GM13977 (cell line): Measurements from ENCODE around the gene NF2.
A peak's percentile ranks its signal among the peaks of the same experiment; 100 is the strongest.

Experiments used
- DNase-seq: peaks from one replicate; pipeline ENCODE4 v3.0.0; 2012; ENCODE audit warnings: low spot score
- in situ Hi-C: fragments of 300-500 bp; cut with MboI; formaldehyde crosslinking; loops from one replicate; pipeline ENCODE4 v1.12.0; 2022; ENCODE audit warnings: low sequenced_read_pairs, low pct_unique_long_range_greater_than_20kb, mixed read lengths, inconsistent platforms; ENCODE audit not compliant: unreplicated experiment
- TF ChIP-seq, protein P1 (sequence below): IDR thresholded peaks from 2 replicates; pipeline ENCODE4 v1.5.1; 2012; ENCODE audit warnings: mild to moderate bottlenecking, control low read depth; ENCODE audit not compliant: insufficient read depth; ENCODE audit errors: extremely low read depth, missing control alignments

The NF2 gene

DNA sequence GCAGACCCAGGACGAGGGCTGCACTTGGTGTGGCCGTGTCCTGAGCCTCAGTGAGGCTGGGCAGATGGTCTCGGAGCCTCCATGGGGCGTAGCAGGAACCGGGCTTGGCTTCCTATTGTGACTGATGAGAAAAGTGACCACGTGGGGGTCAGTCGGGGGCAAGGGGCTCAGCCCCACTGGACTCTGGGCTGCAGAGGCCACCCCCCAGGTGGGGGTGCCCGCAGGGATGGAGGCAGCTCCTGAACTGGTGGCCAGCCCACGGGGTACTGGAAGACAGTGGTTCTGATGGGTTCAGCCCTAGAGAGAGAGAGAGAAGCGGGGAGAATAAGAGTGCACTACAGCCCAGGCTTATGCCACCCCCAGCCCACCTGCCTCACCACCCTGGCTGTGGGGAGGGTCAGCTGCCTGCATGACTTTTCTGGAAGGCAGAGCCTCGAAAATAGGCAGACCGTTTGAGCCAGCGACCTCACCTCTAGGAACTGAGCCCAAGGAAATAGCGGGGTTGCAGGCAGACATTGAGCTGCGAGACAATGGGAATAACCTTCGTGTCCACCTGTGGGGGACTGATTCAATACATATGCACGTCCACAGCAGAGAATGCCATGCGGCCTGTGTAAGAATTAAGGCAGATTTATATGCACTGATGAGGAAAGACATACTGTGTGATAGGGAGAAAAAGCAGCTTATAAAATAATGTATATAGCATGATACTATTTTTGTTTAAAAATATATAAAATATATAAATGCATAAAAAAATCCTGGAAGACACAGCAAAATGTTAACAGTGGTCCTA is 127.8 kb downstream of the NF2 start:
- TF ChIP-seq, protein P1, sequence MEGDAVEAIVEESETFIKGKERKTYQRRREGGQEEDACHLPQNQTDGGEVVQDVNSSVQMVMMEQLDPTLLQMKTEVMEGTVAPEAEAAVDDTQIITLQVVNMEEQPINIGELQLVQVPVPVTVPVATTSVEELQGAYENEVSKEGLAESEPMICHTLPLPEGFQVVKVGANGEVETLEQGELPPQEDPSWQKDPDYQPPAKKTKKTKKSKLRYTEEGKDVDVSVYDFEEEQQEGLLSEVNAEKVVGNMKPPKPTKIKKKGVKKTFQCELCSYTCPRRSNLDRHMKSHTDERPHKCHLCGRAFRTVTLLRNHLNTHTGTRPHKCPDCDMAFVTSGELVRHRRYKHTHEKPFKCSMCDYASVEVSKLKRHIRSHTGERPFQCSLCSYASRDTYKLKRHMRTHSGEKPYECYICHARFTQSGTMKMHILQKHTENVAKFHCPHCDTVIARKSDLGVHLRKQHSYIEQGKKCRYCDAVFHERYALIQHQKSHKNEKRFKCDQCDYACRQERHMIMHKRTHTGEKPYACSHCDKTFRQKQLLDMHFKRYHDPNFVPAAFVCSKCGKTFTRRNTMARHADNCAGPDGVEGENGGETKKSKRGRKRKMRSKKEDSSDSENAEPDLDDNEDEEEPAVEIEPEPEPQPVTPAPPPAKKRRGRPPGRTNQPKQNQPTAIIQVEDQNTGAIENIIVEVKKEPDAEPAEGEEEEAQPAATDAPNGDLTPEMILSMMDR = no peak
- in situ Hi-C loops = no loop called here
- no peak for DNase-seq

DNA sequence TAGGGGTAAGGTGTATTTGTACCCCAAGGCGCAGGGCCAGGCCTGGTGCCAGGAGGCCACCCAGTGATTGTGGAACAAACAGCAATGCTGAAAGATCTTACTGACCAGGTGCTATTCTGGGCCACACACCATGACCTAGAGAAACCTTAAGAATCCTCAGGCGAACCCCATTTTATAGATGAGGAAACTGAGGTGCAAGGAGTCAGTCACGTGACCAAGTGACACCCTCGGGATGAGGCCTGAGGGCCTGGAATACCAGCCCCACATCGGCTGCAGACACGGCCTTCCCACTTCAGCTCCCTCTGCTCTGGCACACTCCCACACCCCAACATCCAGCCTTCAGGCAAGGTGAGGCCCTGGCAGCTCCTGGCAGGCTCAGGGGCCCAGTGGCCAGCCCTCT is 129.4 kb downstream of the NF2 start:
- DNase-seq = no peak
- TF ChIP-seq, protein P1 = no peak
- in situ Hi-C loops = no loop called here

DNA sequence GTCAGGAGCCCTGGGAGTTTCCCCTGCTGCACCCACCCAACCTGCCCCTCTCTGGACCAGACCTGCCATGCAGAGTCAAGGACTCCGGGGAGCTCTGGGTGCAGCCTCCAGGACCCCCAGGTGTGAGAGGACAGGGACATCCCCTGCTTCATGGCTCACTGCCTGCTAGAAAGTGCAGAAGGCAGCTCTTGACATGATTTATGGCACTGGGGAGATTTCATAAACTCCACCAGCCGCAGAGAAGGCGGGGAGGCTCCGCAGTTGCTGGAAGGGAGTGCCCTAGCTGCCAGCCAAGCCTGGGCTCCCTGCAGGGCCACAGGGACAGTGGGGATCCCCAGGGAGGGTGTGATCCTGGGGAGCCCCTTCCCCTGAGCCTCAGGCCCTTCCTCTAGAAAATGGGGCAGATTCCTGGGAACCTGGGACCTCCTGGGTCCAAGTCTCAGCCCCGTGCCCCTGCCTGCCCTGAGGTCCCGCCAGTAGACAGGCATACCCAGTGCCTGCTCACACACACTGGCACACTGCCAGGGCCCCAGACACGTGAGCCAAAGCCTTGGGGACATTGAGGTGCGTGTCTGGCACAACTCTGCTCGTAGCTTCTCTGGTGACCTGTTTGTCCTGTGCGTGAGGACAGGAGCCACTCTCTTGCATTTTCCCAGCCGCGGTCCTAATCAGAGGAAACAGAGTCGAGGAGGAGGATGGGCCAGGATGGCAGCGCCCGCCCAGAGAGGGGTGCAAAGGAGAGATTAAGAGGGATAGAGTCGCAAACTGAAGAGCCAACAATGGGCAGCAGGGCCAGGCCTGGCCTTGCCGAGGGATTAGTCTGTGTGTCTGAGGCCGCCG is 130.1 kb downstream of the NF2 start:
- peak; percentile 70 for DNase-seq
- TF ChIP-seq, protein P1 = no peak
- in situ Hi-C loops = no loop called here

DNA sequence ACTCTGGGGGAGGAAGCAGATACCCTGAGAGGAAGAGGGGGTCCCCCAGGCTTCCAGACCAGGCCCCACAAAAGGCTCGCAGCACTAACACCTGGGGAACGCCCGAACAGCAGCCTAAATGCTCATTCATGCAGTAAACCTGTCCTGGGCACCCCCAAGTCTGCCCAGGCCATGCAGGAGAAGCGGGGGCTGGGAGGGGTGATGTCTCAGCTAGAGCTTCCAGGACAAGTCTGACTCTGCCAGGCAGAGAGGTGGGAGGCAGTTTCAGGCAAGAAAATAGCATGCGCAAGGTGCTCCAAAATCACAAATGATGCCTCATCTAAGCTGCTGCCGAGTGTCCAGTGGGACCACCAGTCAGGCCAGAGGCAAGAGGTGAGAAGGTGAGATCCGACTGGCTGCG is 131.0 kb downstream of the NF2 start:
- in situ Hi-C loops = no loop called here
- DNase-seq = no peak
- TF ChIP-seq, protein P1 = no peak

DNA sequence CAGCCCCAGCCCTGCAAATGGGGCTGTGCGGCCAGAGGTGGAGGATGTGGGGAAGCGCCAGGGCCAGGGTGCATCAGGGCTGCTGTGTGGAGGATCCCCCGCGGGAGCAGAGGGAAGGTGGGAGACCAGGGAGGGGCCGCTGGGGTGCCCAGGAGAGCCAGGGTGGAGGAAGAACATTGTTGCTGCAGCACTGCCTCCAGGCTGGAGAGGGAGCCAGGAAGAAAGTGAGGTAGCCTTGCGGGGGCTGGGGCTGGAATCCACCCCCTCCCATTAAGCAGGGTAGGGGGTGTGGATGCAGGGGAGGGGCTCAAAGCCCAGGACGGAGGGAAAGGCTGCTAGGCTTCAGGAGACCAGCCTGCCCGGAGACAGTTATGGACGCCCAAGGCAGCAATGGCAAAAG is 131.4 kb downstream of the NF2 start:
- TF ChIP-seq, protein P1 = no peak
- in situ Hi-C loops = no loop called here

DNA sequence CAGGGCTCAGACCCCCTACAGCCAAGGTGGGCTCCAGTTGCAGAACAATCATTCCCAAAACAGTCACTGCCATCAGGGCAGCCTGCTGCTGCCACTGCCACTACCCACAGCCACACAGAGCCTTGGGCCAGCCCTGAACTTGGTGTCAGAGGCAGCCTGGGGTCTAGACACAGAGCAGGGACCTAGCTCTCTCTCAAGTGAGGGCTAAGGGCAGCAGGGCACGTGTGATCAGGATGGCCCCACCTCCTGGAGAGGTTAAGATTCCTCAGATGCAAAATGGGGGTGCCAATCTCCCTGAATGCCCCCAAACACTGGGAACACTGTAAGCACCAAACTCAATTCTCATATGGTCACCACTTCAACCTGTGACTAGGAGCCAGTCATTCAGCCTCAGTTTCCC is 132.0 kb downstream of the NF2 start:
- TF ChIP-seq, protein P1 = no peak
- no peak for DNase-seq
- in situ Hi-C loops = no loop called here

More for the DNA sequence above, 131.4 kb downstream of the NF2 start:
- no peak for DNase-seq
